Natural killer cell (primary cell): ENCODE results near the gene MFSD12. TPM values are rescaled to one million over a fixed set of nuclear protein-coding genes. Genes with fewer than 3 reads are reported as not detected.
"Not testable (repeated sequence)": the region's sequence is repeated elsewhere in the genome, so short reads cannot be mapped to it uniquely, and the experiment has no call there.

Experiments used
- ATAC-seq, 3 donors: fragments of 150-1000 bp in 2 of 3; fragments of 200-7000 bp in 1 of 3; cut with Tn5 transposase; 1 replicate in 1 of 3; 2 replicates in 2 of 3; pipeline ENCODE4 v1.10.0; 2021; ENCODE audit warnings: mild to moderate bottlenecking in 2 of 3, moderate library complexity in 2 of 3
- DNase-seq, 2 donors: peaks; one replicate each; pipeline versions ENCODE4 v3.0.0 to v3.0.0-alpha.2; 2013 to 2021; ENCODE audit warnings: mixed read lengths in 1 of 2
- H3K27ac ChIP-seq: one replicate; pipeline ENCODE4 v1.5.1; 2013; ENCODE audit warnings: mild to moderate bottlenecking, low read length
- H3K27me3 ChIP-seq: one replicate; pipeline ENCODE4 v1.6.1; 2013; ENCODE audit warnings: low read length; ENCODE audit not compliant: control insufficient read depth, insufficient read depth
- H3K36me3 ChIP-seq: one replicate; pipeline ENCODE4 v1.6.1; 2013; ENCODE audit warnings: low read length; ENCODE audit not compliant: control insufficient read depth, insufficient read depth
- H3K4me1 ChIP-seq: one replicate; pipeline ENCODE4 v1.6.1; 2013; ENCODE audit warnings: low read length; ENCODE audit not compliant: control insufficient read depth, insufficient read depth
- H3K4me3 ChIP-seq: one replicate; pipeline ENCODE4 v1.5.1; 2013; ENCODE audit warnings: low read length
- H3K9me3 ChIP-seq: one replicate; pipeline ENCODE4 v1.6.1; 2013; ENCODE audit warnings: low read length; ENCODE audit not compliant: control insufficient read depth, insufficient read depth
- H3K27ac Mint-ChIP-seq, 2 donors: one replicate each; pipeline ENCODE4 v1.8.0; 2022; ENCODE audit warnings: mild to moderate bottlenecking in 2 of 2, mixed read lengths in 2 of 2, moderate library complexity in 1 of 2
- H3K27me3 Mint-ChIP-seq, 2 donors: one replicate each; pipeline ENCODE4 v1.8.0; 2022; ENCODE audit warnings: low read depth in 2 of 2, mixed read lengths in 2 of 2
- H3K36me3 Mint-ChIP-seq: one replicate; pipeline ENCODE4 v1.8.0; 2022; ENCODE audit warnings: mixed read lengths
- H3K4me1 Mint-ChIP-seq, 2 donors: one replicate each; pipeline ENCODE4 v1.8.0; 2022; ENCODE audit warnings: mixed read lengths in 2 of 2
- H3K4me3 Mint-ChIP-seq: one replicate; pipeline ENCODE4 v1.8.0; 2022; ENCODE audit warnings: mild to moderate bottlenecking, moderate library complexity, mixed read lengths
- H3K9me3 Mint-ChIP-seq, 2 donors: one replicate each; pipeline ENCODE4 v1.8.0; 2022; ENCODE audit warnings: mixed read lengths in 2 of 2
- CTCF ChIP-seq: fragments of 200-600 bp; IDR thresholded peaks from one replicate; pipeline ENCODE4 v1.8.0; 2022; ENCODE audit warnings: antibody characterized with exemption
- WGBS: methylation state at CpG from one replicate; pipeline ENCODE4 v1.1.7; 2013; ENCODE audit warnings: missing lambda C conversion rate; ENCODE audit not compliant: insufficient coverage; 5-methylcytosine and 5-hydroxymethylcytosine counted together
- intact Hi-C: fragments of 100-400 bp; cut with micrococcal nuclease; formaldehyde crosslinking; loops from one replicate; pipeline ENCODE4 v1.14.2; 2022
- total RNA-seq, 4 donors: library from RNA; stranded (reverse); fragments of 120-200 nt in 1 of 4; gene quantifications; one replicate each; pipeline versions ENCODE4 v1.2.3 to v1.2.4, GENCODE V29; 2013 to 2022

Gene MFSD12
- total RNA-seq, 3 donors from 2014 or later (not counting 1 experiment from before 2014, with no cell fraction given): 29.8 to 34.5 (median 33.6) TPM

- no peak overlapping the region for H3K4me3 Mint-ChIP-seq
- DNase-seq (no peak), ATAC-seq (no peak)
- intact Hi-C loops: no loop called here
- Histone ChIP-seq H3K4me1 (no peaks in the 10 kb centered on the region), H3K36me3 (peaks cover 62% of the 10 kb centered on the region), H3K27ac (no peak overlapping the region), H3K9me3 (no peaks in the 10 kb centered on the region), H3K4me3 (no peak overlapping the region), H3K27me3 (no peaks in the 10 kb centered on the region)
- no peaks in the 10 kb centered on the region for H3K9me3 Mint-ChIP-seq
- H3K27ac Mint-ChIP-seq: no peak overlapping the region
- no peaks in the 10 kb centered on the region for H3K27me3 Mint-ChIP-seq
- peaks cover 0 to 7% of the 10 kb centered on the region in 2 donors for H3K4me1 Mint-ChIP-seq
- 97% methylated on average over 29 of the region's 29 CpGs for WGBS
- TF ChIP-seq CTCF: no peak
- no peaks in the 10 kb centered on the region for H3K36me3 Mint-ChIP-seq
These were observed 25.7 kb downstream of the MFSD12 start for GRCh38 chr19:3531716-3532115.

GRCh38 chr19:3530389-3530788 is 27.0 kb downstream of the MFSD12 start:
- no peaks in the 10 kb centered on the region for H3K9me3 ChIP-seq
- no peaks in the 10 kb centered on the region for H3K4me1 ChIP-seq
- Mint-ChIP-seq H3K27me3 (no peaks in the 10 kb centered on the region), H3K36me3 (no peaks in the 10 kb centered on the region), H3K4me3 (no peak overlapping the region), H3K9me3 (no peaks in the 10 kb centered on the region), H3K4me1 (peaks cover 0 to 7% of the 10 kb centered on the region in 2 donors), H3K27ac (no peak overlapping the region)
- DNase-seq: no peak
- intact Hi-C loops: no loop called here
- no peak overlapping the region for H3K4me3 ChIP-seq
- TF ChIP-seq CTCF: no peak
- WGBS: over 99% methylated on average over 12 of the region's 12 CpGs
- H3K27me3 ChIP-seq: no peaks in the 10 kb centered on the region
- no peak overlapping the region for H3K27ac ChIP-seq
- peaks cover 64% of the 10 kb centered on the region for H3K36me3 ChIP-seq
- no peak for ATAC-seq

- H3K36me3 ChIP-seq: peaks cover 57% of the 10 kb centered on the region
- H3K27ac Mint-ChIP-seq, H3K27ac ChIP-seq, H3K4me3 Mint-ChIP-seq, H3K9me3 ChIP-seq, H3K27me3 Mint-ChIP-seq, H3K4me3 ChIP-seq, H3K9me3 Mint-ChIP-seq, intact Hi-C loops, ATAC-seq, H3K36me3 Mint-ChIP-seq, DNase-seq, H3K4me1 Mint-ChIP-seq, H3K4me1 ChIP-seq, H3K27me3 ChIP-seq: not testable (repeated sequence)
- 98% methylated on average over 7 of the region's 7 CpGs for WGBS
These were observed 28.1 kb downstream of the MFSD12 start for GRCh38 chr19:3529299-3529698.

- Mint-ChIP-seq H3K9me3 (no peaks in the 10 kb centered on the region), H3K27ac (no peak overlapping the region), H3K4me3 (no peak overlapping the region), H3K36me3 (no peaks in the 10 kb centered on the region), H3K4me1 (peaks cover 0 to 4% of the 10 kb centered on the region in 2 donors), H3K27me3 (no peaks in the 10 kb centered on the region)
- DNase-seq: no peak
- no peak for TF ChIP-seq CTCF
- intact Hi-C loops: no loop called here
- Histone ChIP-seq H3K4me1 (no peaks in the 10 kb centered on the region), H3K9me3 (no peaks in the 10 kb centered on the region), H3K27ac (no peak overlapping the region), H3K4me3 (no peak overlapping the region), H3K36me3 (peaks cover 61% of the 10 kb centered on the region), H3K27me3 (no peaks in the 10 kb centered on the region)
- ATAC-seq: no peak
- 99% methylated on average over 20 of the region's 20 CpGs for WGBS
These were observed 28.7 kb downstream of the MFSD12 start for GRCh38 chr19:3528539-3529211.
